GM20431 (cell line): ENCODE measurements around the gene OCA2.
"Not testable (repeated sequence)": the region's sequence is repeated elsewhere in the genome, so short reads cannot be mapped to it uniquely, and the experiment has no call there.

ENCODE experiments used
- in situ Hi-C: fragments of 300-500 bp; cut with MseI, MboI; formaldehyde crosslinking; loops from one replicate; pipeline ENCODE4 v1.15.0; 2020; ENCODE audit warnings: low sequenced_read_pairs; ENCODE audit not compliant: unreplicated experiment

The OCA2 gene

DNA sequence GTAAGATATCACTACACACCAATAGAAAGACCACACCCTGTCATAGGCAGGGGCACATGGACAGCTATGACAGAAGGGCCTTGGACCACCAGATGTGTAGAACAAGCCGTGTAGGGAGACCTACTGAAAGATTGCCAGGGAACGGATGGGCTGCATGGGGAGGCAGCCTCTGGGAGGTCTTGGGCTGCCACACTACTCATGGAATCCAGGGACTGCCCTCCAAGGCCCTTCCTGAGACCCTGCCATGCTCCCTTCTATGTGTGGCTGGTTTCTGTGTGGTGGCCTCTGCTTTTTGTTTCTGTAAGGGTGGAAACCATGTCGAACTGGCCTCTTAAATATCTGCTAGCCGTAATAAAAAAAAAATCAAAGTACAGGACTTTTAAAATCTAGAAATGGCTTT, 86.9 kb downstream of the OCA2 start:
- in situ Hi-C loops: no loop called here

DNA sequence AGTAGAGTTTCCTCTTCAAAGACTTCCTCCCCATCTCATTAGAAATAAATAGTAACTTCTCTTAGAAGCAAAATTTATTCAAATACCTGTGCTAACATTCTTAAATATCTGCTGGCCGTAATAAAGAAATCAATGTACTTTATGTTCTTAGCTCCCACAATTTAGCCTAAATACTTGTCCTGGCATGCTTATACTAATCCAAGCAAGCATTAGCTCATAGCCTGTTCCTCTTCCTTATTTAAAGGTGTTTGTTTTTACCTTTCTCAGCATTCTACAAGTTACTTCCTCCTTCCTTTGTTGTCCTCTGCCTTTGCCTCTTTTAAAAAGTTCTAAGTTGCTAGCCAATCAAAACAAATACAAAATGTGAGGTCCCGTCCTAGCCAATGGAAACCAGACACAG, 90.9 kb downstream of the OCA2 start:
- in situ Hi-C loops: not testable (repeated sequence)

DNA sequence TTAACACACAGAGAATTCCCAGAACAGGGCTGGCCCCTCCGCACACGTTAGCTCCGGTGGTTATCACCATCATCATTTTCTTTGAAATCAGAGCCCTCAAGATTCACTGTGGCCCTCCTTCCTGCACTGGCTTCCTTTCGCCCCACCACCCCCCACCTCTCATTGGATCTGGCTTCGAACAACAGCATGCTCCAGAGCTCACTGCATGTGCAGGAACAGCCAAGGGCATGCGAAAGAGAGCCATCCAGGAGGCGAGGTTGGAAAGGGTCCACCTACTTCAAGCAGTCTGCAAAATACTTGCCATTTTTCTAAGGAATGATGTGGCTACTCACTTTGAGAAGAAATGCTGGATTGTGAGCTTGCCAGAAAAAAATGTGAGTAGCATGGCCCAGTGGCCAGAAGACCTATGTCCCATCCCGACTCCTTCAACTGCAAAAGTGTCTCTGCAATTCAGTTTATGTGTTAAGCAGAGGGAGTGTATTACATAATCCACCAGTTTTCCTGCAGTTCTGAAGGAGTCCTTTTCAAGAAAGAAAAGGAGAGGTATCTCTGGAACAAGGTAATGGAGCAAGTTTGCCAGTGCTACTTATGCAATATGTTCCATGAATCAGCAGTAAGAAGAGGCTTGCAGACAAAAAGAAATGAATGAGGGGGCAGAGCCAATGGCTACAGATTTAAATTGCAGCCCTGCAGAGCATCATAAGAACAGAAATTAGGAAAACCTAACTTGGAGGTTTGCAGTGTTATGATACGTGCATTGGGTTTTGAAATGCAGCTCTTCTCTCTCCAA, 92.8 kb downstream of the OCA2 start:
- in situ Hi-C loops: no loop called here

GRCh38 chr15:28005004-28005527, 94.0 kb downstream of the OCA2 start:
- in situ Hi-C loops: no loop called here

- in situ Hi-C loops: no loop called here
Observed at GRCh38 chr15:28004143-28005003, 94.7 kb downstream of the OCA2 start.

GRCh38 chr15:28003302-28004037, 95.6 kb downstream of the OCA2 start:
- in situ Hi-C loops: no loop called here

- in situ Hi-C loops: no loop called here
Observed at GRCh38 chr15:28002867-28003266, 96.2 kb downstream of the OCA2 start.

GRCh38 chr15:28002136-28002861, 96.8 kb downstream of the OCA2 start:
- in situ Hi-C loops: no loop called here

DNA sequence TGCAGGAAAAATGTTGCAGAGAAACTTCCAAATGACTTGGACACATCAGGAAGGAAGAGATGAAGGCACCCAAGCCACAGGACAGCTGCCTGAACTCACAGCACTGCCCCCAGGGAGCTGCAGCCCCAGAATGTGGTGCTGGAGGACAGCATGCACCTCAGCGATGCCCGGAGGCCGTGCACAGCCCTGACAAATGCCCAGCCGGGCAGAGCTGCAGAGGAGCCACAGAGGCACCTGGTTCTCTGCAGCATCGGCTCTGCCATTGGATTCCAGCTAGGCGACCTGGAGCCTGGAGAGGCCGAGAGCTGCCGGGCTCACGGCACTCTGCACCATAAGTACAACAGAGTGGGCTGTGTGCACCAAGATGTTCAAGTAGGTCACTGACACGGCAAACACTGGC, 97.5 kb downstream of the OCA2 start:
- in situ Hi-C loops: no loop called here

DNA sequence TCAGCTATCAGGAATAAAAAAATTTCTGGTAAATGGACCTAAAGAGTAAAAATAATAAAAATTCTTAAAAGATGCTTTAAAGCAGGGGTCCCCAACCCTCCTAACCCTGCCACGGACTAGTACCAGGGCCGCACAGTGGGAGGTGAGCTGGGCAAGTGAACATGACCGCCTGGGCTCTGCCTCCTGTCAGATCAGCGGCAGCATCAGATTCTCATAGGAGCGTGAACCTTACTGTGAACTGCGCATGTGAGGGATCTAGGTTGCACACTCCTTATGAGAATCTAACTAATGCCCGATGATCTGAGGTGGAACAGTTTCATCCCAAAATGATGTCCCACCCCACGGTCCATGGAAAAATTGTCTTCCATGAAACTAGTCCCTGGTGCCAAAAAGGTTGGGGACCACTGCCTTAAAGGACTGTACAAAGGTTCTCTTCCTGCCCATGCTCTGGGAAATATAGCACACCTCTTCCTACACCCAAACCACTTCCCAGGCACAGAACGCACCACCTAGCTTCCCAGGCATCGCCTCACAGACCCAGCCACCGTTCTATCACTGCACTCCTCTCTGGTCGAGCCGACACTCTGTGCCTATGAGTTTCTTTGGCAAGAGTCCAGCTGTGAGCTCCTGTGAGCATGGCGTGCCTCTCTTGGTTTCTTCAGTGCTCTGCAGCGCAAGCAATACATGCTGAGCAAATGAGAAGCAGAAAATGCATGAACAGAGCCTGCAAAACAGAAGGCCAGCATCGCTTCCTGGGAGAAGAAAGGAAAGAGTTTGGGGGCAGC, 104.9 kb downstream of the OCA2 start:
- in situ Hi-C loops: no loop called here

DNA sequence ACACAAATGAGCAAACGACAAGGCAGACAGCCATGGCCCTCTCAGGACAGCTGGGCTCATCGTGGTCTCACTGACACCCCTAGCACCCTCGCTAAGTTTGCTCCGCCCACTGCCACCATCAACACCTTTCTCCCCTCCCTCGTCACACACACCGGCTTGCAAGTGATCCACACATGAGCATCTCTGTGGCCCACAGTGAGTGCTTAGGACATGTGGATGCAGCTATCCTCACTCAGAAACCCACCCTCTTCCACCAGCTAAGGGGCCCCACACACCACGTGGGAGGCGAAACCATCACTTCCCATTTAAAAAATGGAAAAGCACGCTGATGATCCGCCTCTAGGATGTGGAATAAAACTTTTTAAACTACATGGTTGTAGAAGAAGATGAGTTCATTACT, 105.6 kb downstream of the OCA2 start:
- in situ Hi-C loops: no loop called here

DNA sequence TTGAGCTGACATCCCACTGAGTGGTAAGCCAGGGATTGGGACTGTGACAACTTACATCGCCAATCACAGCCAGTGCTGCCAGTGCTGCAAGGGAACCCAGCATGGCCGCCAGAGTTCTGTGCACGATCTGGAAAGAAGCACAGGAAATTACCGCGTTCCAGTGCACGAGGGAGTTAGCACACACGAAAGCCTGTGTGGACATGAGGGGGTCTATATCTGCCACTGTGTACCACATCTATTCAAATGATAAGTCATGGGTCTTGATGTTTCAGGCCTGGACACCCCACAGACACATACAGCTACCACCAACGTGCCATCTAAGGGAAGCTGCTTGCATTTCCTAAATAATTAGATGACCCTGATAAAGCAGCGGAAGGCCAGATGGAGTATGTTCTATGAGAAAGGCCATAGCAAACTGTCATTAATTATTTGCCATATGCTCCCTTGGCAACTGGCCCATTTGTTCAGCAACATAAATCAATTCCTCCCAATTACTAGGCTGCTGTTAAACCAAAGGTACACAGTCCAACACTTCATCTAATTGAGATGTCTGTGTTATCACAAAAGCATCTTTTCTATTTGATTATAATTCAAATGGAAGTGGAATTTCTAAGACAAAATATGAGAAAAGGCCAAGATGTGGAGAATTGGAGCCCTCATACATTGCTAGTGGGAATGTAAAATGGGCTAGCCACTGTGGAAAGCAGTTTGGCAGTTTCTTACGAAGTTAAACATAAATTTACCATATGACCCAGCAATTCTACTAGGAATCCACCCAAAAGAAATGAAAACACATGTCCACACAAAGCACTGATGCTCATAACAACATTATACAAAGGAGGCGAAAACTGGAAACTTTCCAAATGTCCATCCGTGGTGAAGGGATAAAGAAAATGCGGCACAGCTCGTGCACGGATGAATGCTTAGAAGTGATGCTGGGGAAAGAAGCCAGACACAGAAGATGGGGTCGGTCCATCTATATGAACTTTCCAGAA, 108.3 kb downstream of the OCA2 start:
- in situ Hi-C loops: no loop called here

- in situ Hi-C loops: no loop called here
Observed at GRCh38 chr15:27989838-27990237, 109.3 kb downstream of the OCA2 start.

DNA sequence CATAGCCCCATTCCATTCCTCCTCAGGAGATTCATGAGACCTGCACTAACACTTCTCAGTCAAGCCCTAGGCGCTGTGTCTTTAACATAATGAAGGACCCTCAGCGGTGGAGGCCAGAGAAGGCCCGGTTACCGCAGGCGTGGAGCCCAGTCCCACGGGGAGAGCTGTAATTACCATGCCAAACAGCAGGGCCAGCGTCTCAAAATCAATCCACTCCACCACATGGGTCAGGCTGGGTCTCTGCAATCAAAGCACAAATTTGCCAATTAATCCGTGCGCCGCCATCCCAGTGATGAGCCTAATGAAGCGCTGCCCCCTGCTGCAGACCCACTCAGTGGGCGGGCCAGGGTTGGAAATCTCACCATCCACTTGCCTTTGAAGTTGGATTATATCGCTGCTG, 109.7 kb downstream of the OCA2 start:
- in situ Hi-C loops: no loop called here

- in situ Hi-C loops: no loop called here
Observed at GRCh38 chr15:27985099-27985498, 114.0 kb downstream of the OCA2 start.

DNA sequence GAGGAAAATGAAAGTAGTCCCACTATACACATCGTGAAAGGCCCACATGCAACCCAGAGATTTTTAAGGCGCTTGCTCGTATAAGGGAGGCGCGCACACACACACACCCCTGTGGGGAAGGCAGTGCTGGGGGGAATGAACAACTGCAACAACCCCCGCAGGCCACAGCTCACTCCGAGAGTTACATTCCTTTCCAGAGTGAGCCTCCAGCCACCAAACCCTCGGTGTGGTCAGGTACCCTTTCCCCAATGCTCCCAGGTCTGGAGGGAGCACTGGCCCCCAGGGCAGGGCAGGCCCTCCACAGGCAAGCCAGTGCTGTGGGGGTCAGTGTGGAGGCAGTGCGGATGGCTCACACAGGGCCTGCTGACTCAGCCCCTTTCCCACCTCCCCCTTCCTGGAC, 115.6 kb downstream of the OCA2 start:
- in situ Hi-C loops: no loop called here

DNA sequence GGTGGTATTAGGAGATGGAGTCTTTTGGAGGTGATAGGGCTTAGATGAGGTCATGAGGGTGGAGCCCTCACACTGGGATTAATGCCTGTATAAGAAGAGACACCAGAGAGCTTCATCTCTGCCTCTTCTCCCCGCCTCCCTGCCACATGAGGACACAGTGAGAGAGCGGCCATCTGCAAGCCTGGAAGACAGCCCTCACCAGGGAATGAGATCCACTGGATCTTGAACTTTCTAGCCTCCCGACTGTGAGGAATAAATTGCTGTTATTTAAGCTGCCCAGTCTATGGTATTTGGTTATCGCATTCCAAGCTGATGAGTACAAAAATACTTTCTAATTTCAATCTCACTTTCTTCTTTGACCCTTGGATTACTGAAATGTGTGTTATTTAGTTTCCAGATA, 121.4 kb downstream of the OCA2 start:
- in situ Hi-C loops: no loop called here

- in situ Hi-C loops: no loop called here
Observed at GRCh38 chr15:27973886-27974285, 125.2 kb downstream of the OCA2 start.
